ENCODE data around the gene PAPPA2. TPM values are rescaled to one million over a fixed set of nuclear protein-coding genes. Genes with fewer than 3 reads are reported as not detected.
"Not testable (repeated sequence)": the region's sequence is repeated elsewhere in the genome, so short reads cannot be mapped to it uniquely, and the experiment has no call there.

Gene PAPPA2
- total RNA-seq, 1 experiment from 2014 or later: 0.81 TPM

GRCh38 chr1:176754676-176755075, 291.7 kb downstream of the PAPPA2 start:
- no peak for TF ChIP-seq CTCF (conservative IDR thresholded peaks at IDR 0.05)
- no peak for DNase-seq
- H3K9me3 Mint-ChIP-seq: no peaks in the 10 kb centered on the region
- Histone ChIP-seq H3K4me1 (ENCODE audit: insufficient read depth, low read length) (no peaks in the 10 kb centered on the region), H3K9me3 (ENCODE audit: control insufficient read depth, low read depth, low read length) (no peaks in the 10 kb centered on the region), H4K5ac (ENCODE audit: insufficient read length, low read depth, low read length) (no peak overlapping the region), H2BK12ac (ENCODE audit: insufficient read length, low read depth, low read length) (no peak overlapping the region), H3K56ac (ENCODE audit: insufficient read length, low read depth, low read length) (no peak overlapping the region), H3K79me2 (ENCODE audit: insufficient read depth, low read length) (no peaks in the 10 kb centered on the region), H3K27me3 (ENCODE audit: insufficient read depth, low read length) (no peaks in the 10 kb centered on the region), H3K23ac (ENCODE audit: insufficient read length, low read depth, low read length) (no peak overlapping the region), H3K9ac (ENCODE audit: extremely low read depth, insufficient read length, low read length) (no peak overlapping the region), H3K4me2 (ENCODE audit: insufficient read depth, insufficient read length, low read length) (no peak overlapping the region), H3K4ac (ENCODE audit: low read depth, low read length) (no peak overlapping the region), H2AK5ac (ENCODE audit: insufficient read length, low read length) (no peak overlapping the region), H3K27ac (ENCODE audit: insufficient read length, low read depth, low read length) (no peak overlapping the region), H2BK5ac (ENCODE audit: insufficient read length, low read length) (no peak overlapping the region), H4K8ac (replicated peaks; ENCODE audit: insufficient read length, low read depth, low read length) (no peak overlapping the region), H4K91ac (ENCODE audit: insufficient read length, low read depth, low read length) (no peak overlapping the region), H3K79me1 (ENCODE audit: insufficient read depth, low read depth, low read length, poor library complexity, severe bottlenecking) (no peaks in the 10 kb centered on the region), H3T11ph (ENCODE audit: low read length) (no peak overlapping the region), H4K20me1 (ENCODE audit: control insufficient read depth, insufficient read depth, insufficient read length) (no peaks in the 10 kb centered on the region), H2AFZ (ENCODE audit: low read length) (no peak overlapping the region), H3K14ac (ENCODE audit: insufficient read depth, low read length) (no peak overlapping the region), H2BK15ac (ENCODE audit: low read depth, low read length) (no peak overlapping the region), H3K23me2 (ENCODE audit: insufficient read length, low read depth, low read length, poor library complexity, severe bottlenecking) (no peaks in the 10 kb centered on the region), H3K18ac (ENCODE audit: insufficient read length, low read depth, low read length) (no peak overlapping the region), H2BK20ac (ENCODE audit: low read depth, low read length, poor library complexity, severe bottlenecking) (no peak overlapping the region), H2BK120ac (ENCODE audit: low read depth, low read length, poor library complexity, severe bottlenecking) (no peak overlapping the region)
- H3K4me3 Mint-ChIP-seq: no peak overlapping the region
- no CpG with 5 or more reads among the region's 2 CpGs for WGBS (ENCODE audit: extremely low coverage, insufficient read length, low lambda C conversion rate)
- H3K36me3 Mint-ChIP-seq (ENCODE audit: insufficient read depth in 1 of 3, low read depth in 3 of 3): no peaks in the 10 kb centered on the region
- H3K4me1 Mint-ChIP-seq: peaks cover 4% of the 10 kb centered on the region in 2 experiments; a peak in 2 of 4 replicates
- no peak overlapping the region for H3K27ac Mint-ChIP-seq
- no peaks in the 10 kb centered on the region for H3K27me3 Mint-ChIP-seq (ENCODE audit: low read depth)

DNA sequence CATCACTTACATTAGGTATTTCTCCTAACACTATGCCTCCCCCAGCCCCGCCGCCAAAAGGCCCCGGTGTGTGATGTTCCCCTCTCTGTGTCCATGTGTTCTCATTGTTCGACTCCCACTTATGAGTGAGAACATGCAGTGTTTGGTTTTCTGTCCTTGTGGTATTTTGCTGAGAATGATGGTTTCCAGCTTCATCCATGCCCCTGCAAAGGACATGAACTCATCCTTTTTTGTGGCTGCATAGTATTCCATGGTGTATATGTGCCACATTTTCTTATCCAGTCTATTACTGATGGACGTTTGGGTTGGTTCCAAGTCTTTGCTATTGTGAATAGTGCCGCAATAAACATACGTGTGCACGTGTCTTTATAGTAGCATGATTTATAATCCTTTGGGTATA, 293.8 kb downstream of the PAPPA2 start:
- H2AK5ac ChIP-seq (ENCODE audit: insufficient read length, low read length); H4K5ac ChIP-seq (ENCODE audit: insufficient read length, low read depth, low read length); H2BK5ac ChIP-seq (ENCODE audit: insufficient read length, low read length); H3K79me1 ChIP-seq (ENCODE audit: insufficient read depth, low read depth, low read length, poor library complexity, severe bottlenecking); H3K9me3 ChIP-seq (ENCODE audit: control insufficient read depth, low read depth, low read length); H4K91ac ChIP-seq (ENCODE audit: insufficient read length, low read depth, low read length); H2BK20ac ChIP-seq (ENCODE audit: low read depth, low read length, poor library complexity, severe bottlenecking); H3K9me3 Mint-ChIP-seq; H4K8ac ChIP-seq (replicated peaks; ENCODE audit: insufficient read length, low read depth, low read length); DNase-seq; H3T11ph ChIP-seq (ENCODE audit: low read length); H4K20me1 ChIP-seq (ENCODE audit: control insufficient read depth, insufficient read depth, insufficient read length); H3K9ac ChIP-seq (ENCODE audit: extremely low read depth, insufficient read length, low read length); H2BK12ac ChIP-seq (ENCODE audit: insufficient read length, low read depth, low read length); H2AFZ ChIP-seq (ENCODE audit: low read length); H3K14ac ChIP-seq (ENCODE audit: insufficient read depth, low read length); H3K27me3 Mint-ChIP-seq (ENCODE audit: low read depth); H3K4me3 Mint-ChIP-seq; H3K4ac ChIP-seq (ENCODE audit: low read depth, low read length); H3K4me2 ChIP-seq (ENCODE audit: insufficient read depth, insufficient read length, low read length); H3K79me2 ChIP-seq (ENCODE audit: insufficient read depth, low read length); H3K23ac ChIP-seq (ENCODE audit: insufficient read length, low read depth, low read length); H3K4me1 ChIP-seq (ENCODE audit: insufficient read depth, low read length); H3K27me3 ChIP-seq (ENCODE audit: insufficient read depth, low read length); H2BK15ac ChIP-seq (ENCODE audit: low read depth, low read length); H3K23me2 ChIP-seq (ENCODE audit: insufficient read length, low read depth, low read length, poor library complexity, severe bottlenecking); H3K56ac ChIP-seq (ENCODE audit: insufficient read length, low read depth, low read length); H3K18ac ChIP-seq (ENCODE audit: insufficient read length, low read depth, low read length); H3K27ac Mint-ChIP-seq; H2BK120ac ChIP-seq (ENCODE audit: low read depth, low read length, poor library complexity, severe bottlenecking); H3K36me3 Mint-ChIP-seq (ENCODE audit: insufficient read depth in 1 of 3, low read depth in 3 of 3); H3K27ac ChIP-seq (ENCODE audit: insufficient read length, low read depth, low read length); H3K4me1 Mint-ChIP-seq: not testable (repeated sequence)
- WGBS (ENCODE audit: extremely low coverage, insufficient read length, low lambda C conversion rate): no CpG with 5 or more reads among the region's 8 CpGs
